SK-N-SH (cell line): ENCODE results near the gene SRCIN1. TPM values are rescaled to one million over a fixed set of nuclear protein-coding genes. Genes with fewer than 3 reads are reported as not detected.

Experiments used
- CTCF ChIA-PET: fragments of 300-600, 350-600 bp; formaldehyde crosslinking; extraction: SDS; loops from one replicate; lab custom pipeline; 2021; lab: Yijun Ruan, JAX
- POLR2A ChIA-PET: fragments of 350-600 bp; sonication (Branson Sonifier 250); formaldehyde crosslinking; extraction: SDS; loops from one replicate; lab custom pipeline; 2020; ENCODE audit warnings: antibody characterized with exemption, inconsistent platforms; lab: Yijun Ruan, JAX
- DNase-seq: peaks from one replicate; pipeline ENCODE4 v3.0.0; 2012
- H2AFZ ChIP-seq: fragments of 200-600 bp; sonication (generic); 2 replicates; pipeline ENCODE4 v1.8.1; 2016; ENCODE audit warnings: antibody characterized with exemption, mild to moderate bottlenecking, low read depth
- H3F3A ChIP-seq: fragments of 200-600 bp; sonication (generic); replicated peaks from 2 replicates; pipeline ENCODE3; 2016; ENCODE audit warnings: antibody characterized with exemption, mild to moderate bottlenecking; ENCODE audit not compliant: insufficient read depth
- H3K27ac ChIP-seq, 2 experiments: fragments of 200-500 bp in 1 of 2; fragments of 200-600 bp in 1 of 2; sonication (Bioruptor generic) in 1 of 2; sonication (generic), shearing (Covaris generic) in 1 of 2; 2 replicates each; pipeline versions ENCODE4 v1.5.1 to v1.6.1; 2014 to 2016; ENCODE audit warnings: low read depth in 2 of 2, inconsistent platforms in 1 of 2, low read length in 1 of 2, mild to moderate bottlenecking in 1 of 2, mixed read lengths in 1 of 2
- H3K27me3 ChIP-seq: fragments of 200-600 bp; sonication (generic), shearing (Covaris generic); 2 replicates; pipeline ENCODE4 v1.6.1; 2016; ENCODE audit warnings: mixed run types; ENCODE audit not compliant: insufficient read depth
- H3K36me3 ChIP-seq, 2 experiments: fragments of 200-500 bp in 1 of 2; fragments of 200-600 bp in 1 of 2; sonication (Bioruptor generic) in 1 of 2; sonication (generic) in 1 of 2; replicated peaks in 1 of 2; 2 replicates each; pipeline versions ENCODE3 to v1.5.1; 2014 to 2016; ENCODE audit warnings: low read length in 1 of 2, mild to moderate bottlenecking in 1 of 2; ENCODE audit not compliant: insufficient read depth in 2 of 2, control insufficient read depth in 1 of 2
- H3K4me1 ChIP-seq, 2 experiments: fragments of 200-500 bp in 1 of 2; fragments of 200-600 bp in 1 of 2; sonication (Bioruptor generic) in 1 of 2; sonication (generic), shearing (Covaris generic) in 1 of 2; 2 replicates each; pipeline versions ENCODE4 v1.5.1 to v1.6.1; 2014 to 2016; ENCODE audit warnings: low read depth in 1 of 2, low read length in 1 of 2, mixed run types in 1 of 2; ENCODE audit not compliant: insufficient read depth in 2 of 2, control insufficient read depth in 1 of 2
- H3K4me2 ChIP-seq: fragments of 200-600 bp; sonication (generic), shearing (Covaris generic); 2 replicates; pipeline ENCODE4 v1.6.1; 2017; ENCODE audit warnings: mixed run types
- H3K4me3 ChIP-seq, 2 experiments: fragments of 200-500 bp in 1 of 2; fragments of 200-600 bp in 1 of 2; sonication (Bioruptor generic) in 1 of 2; sonication (generic), shearing (Covaris generic) in 1 of 2; 2 replicates each; pipeline versions ENCODE4 v1.5.1 to v1.8.1; 2014 to 2016; ENCODE audit warnings: low read depth in 2 of 2, inconsistent platforms in 1 of 2, low read length in 1 of 2, mild to moderate bottlenecking in 1 of 2, mixed read lengths in 1 of 2, moderate library complexity in 1 of 2
- H3K79me2 ChIP-seq: fragments of 200-600 bp; sonication (generic); 2 replicates; pipeline ENCODE4 v1.8.1; 2017; ENCODE audit warnings: mild to moderate bottlenecking; ENCODE audit not compliant: insufficient read depth
- H3K9ac ChIP-seq: fragments of 200-600 bp; sonication (generic); 2 replicates; pipeline ENCODE4 v1.6.1; 2017; ENCODE audit warnings: mixed run types
- H3K9me2 ChIP-seq: fragments of 200-600 bp; sonication (generic); 2 replicates; pipeline ENCODE4 v1.6.1; 2017; ENCODE audit warnings: mixed run types
- H3K9me3 ChIP-seq: fragments of 200-600 bp; sonication (generic); 2 replicates; pipeline ENCODE4 v1.6.1; 2017; ENCODE audit warnings: mixed run types, mild to moderate bottlenecking, moderate library complexity
- H4K20me1 ChIP-seq: fragments of 200-600 bp; sonication (generic); 2 replicates; pipeline ENCODE4 v1.6.1; 2017; ENCODE audit warnings: mild to moderate bottlenecking, mixed run types; ENCODE audit not compliant: insufficient read depth
- CHD2 ChIP-seq: fragments of 150-350 bp; IDR thresholded peaks from 2 replicates; pipeline ENCODE4 v1.6.1; 2018; ENCODE audit warnings: low read length; ENCODE audit not compliant: partially characterized antibody
- CTCF ChIP-seq: fragments of 200-600 bp; sonication (generic); IDR thresholded peaks from 2 replicates; pipeline ENCODE4 v1.6.1; 2017; ENCODE audit warnings: antibody characterized with exemption, mild to moderate bottlenecking, moderate library complexity
- ELF1 ChIP-seq: IDR thresholded peaks from 2 replicates; pipeline ENCODE4 v1.4.0; 2012
- EZH2phosphoT487 ChIP-seq: fragments of 200-600 bp; sonication (generic); IDR thresholded peaks from 2 replicates; pipeline ENCODE4 v1.6.1; 2017; ENCODE audit warnings: low read depth, mixed run types, mild to moderate bottlenecking, antibody characterized with exemption, moderate library complexity, borderline replicate concordance
- FOSL2 ChIP-seq: IDR thresholded peaks from 2 replicates; pipeline ENCODE4 v1.4.0; 2012; ENCODE audit warnings: low read depth, mild to moderate bottlenecking, moderate library complexity, borderline replicate concordance
- FOXJ3 ChIP-seq: sonication (generic); formaldehyde crosslinking; IDR thresholded peaks from 2 replicates; pipeline ENCODE4 v1.5.1; 2020; ENCODE audit warnings: mild to moderate bottlenecking, missing genetic modification reagents
- FOXM1 ChIP-seq: IDR thresholded peaks from 2 replicates; pipeline ENCODE4 v1.4.0; 2012; ENCODE audit warnings: low read depth, mild to moderate bottlenecking
- GABPA ChIP-seq: IDR thresholded peaks from 2 replicates; pipeline ENCODE4 v1.4.0; 2012; ENCODE audit warnings: low read depth, mild to moderate bottlenecking
- GATA2 ChIP-seq: sonication (generic); formaldehyde crosslinking; IDR thresholded peaks from 2 replicates; pipeline ENCODE4 v1.5.0; 2020; ENCODE audit warnings: mild to moderate bottlenecking, missing genetic modification reagents
- IRF3 ChIP-seq: fragments of 150-350 bp; IDR thresholded peaks from 2 replicates; pipeline ENCODE4 v1.6.1; 2016; ENCODE audit warnings: mild to moderate bottlenecking, low read depth, low read length
- JUND ChIP-seq: IDR thresholded peaks from 2 replicates; pipeline ENCODE4 v1.4.0; 2012
- MEF2A ChIP-seq: IDR thresholded peaks from 2 replicates; pipeline ENCODE4 v1.4.0; 2012; ENCODE audit warnings: low read depth, borderline replicate concordance
- MXI1 ChIP-seq: IDR thresholded peaks from 2 replicates; pipeline ENCODE4 v1.6.1; 2012; ENCODE audit warnings: mild to moderate bottlenecking, low read depth, low read length, improper control_type of control experiment
- NFIC ChIP-seq: IDR thresholded peaks from 2 replicates; pipeline ENCODE4 v1.4.0; 2012; ENCODE audit warnings: borderline replicate concordance
- PBX3 ChIP-seq: IDR thresholded peaks from 2 replicates; pipeline ENCODE4; 2012
- RAD21 ChIP-seq: IDR thresholded peaks from 2 replicates; pipeline ENCODE4 v1.6.1; 2012; ENCODE audit warnings: mild to moderate bottlenecking, low read length
- RCOR1 ChIP-seq: fragments of 150-350 bp; IDR thresholded peaks from 2 replicates; pipeline ENCODE4 v1.6.1; 2017; ENCODE audit warnings: antibody characterized with exemption, low read length
- REST ChIP-seq: IDR thresholded peaks from 2 replicates; pipeline ENCODE4 v1.6.1; 2012; ENCODE audit warnings: mild to moderate bottlenecking, low read depth, low read length, moderate library complexity
- RFX5 ChIP-seq: IDR thresholded peaks from 2 replicates; pipeline ENCODE4 v1.6.1; 2012; ENCODE audit warnings: mild to moderate bottlenecking, improper control_type of control experiment, low read length
- SIN3A ChIP-seq: IDR thresholded peaks from 2 replicates; pipeline ENCODE4 v1.6.1; 2012; ENCODE audit warnings: low read depth, mild to moderate bottlenecking, low read length, moderate library complexity, borderline replicate concordance
- SMC3 ChIP-seq: IDR thresholded peaks from 2 replicates; pipeline ENCODE4 v1.6.1; 2012; ENCODE audit warnings: low read depth, low read length, improper control_type of control experiment
- TAF1 ChIP-seq: IDR thresholded peaks from 2 replicates; pipeline ENCODE4 v1.6.1; 2012; ENCODE audit warnings: low read depth, mild to moderate bottlenecking, low read length, moderate library complexity, borderline replicate concordance
- TCF12 ChIP-seq: IDR thresholded peaks from 2 replicates; pipeline ENCODE4 v1.4.0; 2012
- USF1 ChIP-seq: IDR thresholded peaks from 2 replicates; pipeline ENCODE4 v1.4.0; 2012; ENCODE audit warnings: low read depth, borderline replicate concordance
- YY1 ChIP-seq: IDR thresholded peaks from 2 replicates; pipeline ENCODE4 v1.4.0; 2012; ENCODE audit warnings: low read depth, mild to moderate bottlenecking
- WGBS: methylation state at CpG from one replicate; pipeline ENCODE4 v1.1.6; 2017; ENCODE audit warnings: low lambda C conversion rate; 5-methylcytosine and 5-hydroxymethylcytosine counted together
- polyA plus RNA-seq, 3 experiments: library from polyadenylated mRNA; depleted of rRNA; stranded (reverse); fragments of >200 nt; gene quantifications; 2 replicates each; pipeline ENCODE4 v1.2.3, GENCODE V29; 2012

The SRCIN1 gene
- polyA plus RNA-seq, 1 of the 3 experiments (the other 2 are of a cell fraction), result 1.0 TPM

- Histone ChIP-seq H3K9ac (no peak overlapping the region), H3K27ac (no peak overlapping the region), H3F3A (no peaks in the 10 kb centered on the region), H3K4me2 (no peak overlapping the region), H3K4me1 (peaks cover 5 to 45% of the 10 kb centered on the region in 2 experiments; a peak in 3 of 4 replicates), H2AFZ (no peak overlapping the region), H3K27me3 (no peaks in the 10 kb centered on the region; the same call in none of the 2 replicates), H3K4me3 (peak overlapping the region in 1 of 2 experiments; percentile 21; a peak in 1 of 4 replicates), H3K36me3 (no peaks in the 10 kb centered on the region), H3K79me2 (no peaks in the 10 kb centered on the region), H3K9me3 (no peaks in the 10 kb centered on the region), H3K9me2 (no peaks in the 10 kb centered on the region), H4K20me1 (no peaks in the 10 kb centered on the region)
- DNase-seq, result peak; percentile 86
- WGBS, result 11% methylated on average over 19 of the region's 19 CpGs
- ChIA-PET POLR2A (no interaction called here), CTCF (interaction anchor here (0.6 to 16.4 kb wide), 28 partner anchors 8 to 165 kb away, joined by 3 to 232 read pairs (median 4); partner anchors contain the start of gene SRCIN1)
- TF ChIP-seq PBX3 (no peak), SIN3A (no peak), CTCF (peak; percentile 97), MXI1 (no peak), NFIC (no peak), RFX5 (no peak), FOSL2 (no peak), FOXM1 (no peak), MEF2A (no peak), ELF1 (no peak), CHD2 (no peak), TAF1 (no peak), USF1 (no peak), GABPA (no peak), IRF3 (no peak), FOXJ3 (CRISPR knock-in tag) (no peak), REST (no peak), JUND (no peak), SMC3 (peak; percentile 77), EZH2phosphoT487 (no peak), TCF12 (no peak), RCOR1 (0 out of 2 replicates have a peak, but pooled peaks have one; percentile 50), RAD21 (peak; percentile 81), GATA2 (CRISPR knock-in tag) (no peak), YY1 (no peak)
Observed at GRCh38 chr17:38584350-38584925, 21.3 kb downstream of the SRCIN1 start.
